ENCODE data around the gene RNASE11.
"Not testable (repeated sequence)": the region's sequence is repeated elsewhere in the genome, so short reads cannot be mapped to it uniquely, and the experiment has no call there.

Gene RNASE11

GRCh38 chr14:20578325-20578724 is 9.5 kb downstream of the RNASE11 start:
- FAIRE-seq = no peak

- FAIRE-seq = not testable (repeated sequence)
Measured at GRCh38 chr14:20572382-20572990, 15.3 kb downstream of the RNASE11 start.

GRCh38 chr14:20570720-20571119 is 17.1 kb downstream of the RNASE11 start:
- not testable (repeated sequence) for FAIRE-seq

- FAIRE-seq = not testable (repeated sequence)
Measured at GRCh38 chr14:20569865-20570264, 17.9 kb downstream of the RNASE11 start.

GRCh38 chr14:20569066-20569465 is 18.7 kb downstream of the RNASE11 start:
- no peak for FAIRE-seq

GRCh38 chr14:20568393-20568792 is 19.4 kb downstream of the RNASE11 start:
- FAIRE-seq = no peak

- not testable (repeated sequence) for FAIRE-seq
Measured at GRCh38 chr14:20567199-20567598, 20.6 kb downstream of the RNASE11 start.

GRCh38 chr14:20564501-20564997 is 23.3 kb downstream of the RNASE11 start:
- no peak for FAIRE-seq

- no peak for FAIRE-seq
Measured at GRCh38 chr14:20563971-20564370, 23.8 kb downstream of the RNASE11 start.

GRCh38 chr14:20560961-20561360 is 26.8 kb downstream of the RNASE11 start, which contains the start of gene RNASE9:
Gene RNASE9 (minus strand): TSS chr14:20561047.
- FAIRE-seq = no peak

GRCh38 chr14:20559461-20559904 is 28.3 kb downstream of the RNASE11 start:
- FAIRE-seq = no peak

GRCh38 chr14:20557212-20557542 is 30.6 kb downstream of the RNASE11 start:
- FAIRE-seq = no peak

- FAIRE-seq = no peak
Measured at GRCh38 chr14:20556500-20557211, 31.1 kb downstream of the RNASE11 start.

- no peak for FAIRE-seq
Measured at GRCh38 chr14:20555845-20556244, 32.0 kb downstream of the RNASE11 start.

GRCh38 chr14:20553024-20553423 is 34.8 kb downstream of the RNASE11 start:
- FAIRE-seq = no peak

GRCh38 chr14:20551606-20552005 is 36.2 kb downstream of the RNASE11 start:
- no peak for FAIRE-seq

- no peak for FAIRE-seq
Measured at GRCh38 chr14:20550926-20551325, 36.9 kb downstream of the RNASE11 start.

- FAIRE-seq = no peak
Measured at GRCh38 chr14:20548414-20549158, 39.2 kb downstream of the RNASE11 start.

- FAIRE-seq = no peak
Measured at GRCh38 chr14:20546877-20547276, 40.9 kb downstream of the RNASE11 start.

- FAIRE-seq = no peak
Measured at GRCh38 chr14:20539906-20540305, 47.9 kb downstream of the RNASE11 start.
